Gastrocnemius medialis (tissue), 4 donors: ENCODE data around the gene LIN7A. TPM values are rescaled to one million over a fixed set of nuclear protein-coding genes. Genes with fewer than 3 reads are reported as not detected.

Source experiments
- ATAC-seq, 2 donors: fragments of 150-250 bp; one replicate each; pipeline ENCODE4 v1.9.1; 2016
- DNase-seq, 2 donors: peaks; one replicate each; pipeline ENCODE4 v3.0.0-alpha.2; 2019
- H3K27ac ChIP-seq, 4 donors: fragments of 200-600 bp; sonication (generic); 1 replicate in 1 of 4; 2 replicates in 3 of 4; pipeline ENCODE4 v1.5.1; 2016 to 2018; ENCODE audit warnings: mild to moderate bottlenecking in 2 of 4, moderate library complexity in 1 of 4
- H3K27me3 ChIP-seq, 3 donors: fragments of 200-600 bp; sonication (generic) in 2 of 3; 1 replicate in 1 of 3; 2 replicates in 2 of 3; pipeline versions ENCODE4 v1.5.1 to v1.6.0; 2016 to 2019; ENCODE audit warnings: mild to moderate bottlenecking in 1 of 3, moderate library complexity in 1 of 3
- H3K36me3 ChIP-seq, 2 donors: fragments of 200-600 bp; sonication (generic) in 1 of 2; one replicate each; pipeline ENCODE4 v1.5.1; 2017 to 2018
- H3K4me1 ChIP-seq, 2 donors: fragments of 200-600 bp; sonication (generic) in 1 of 2; one replicate each; pipeline ENCODE4 v1.5.1; 2016 to 2017; ENCODE audit warnings: mild to moderate bottlenecking in 2 of 2
- H3K4me3 ChIP-seq, 4 donors: fragments of 200-600 bp; sonication (generic) in 3 of 4; 1 replicate in 1 of 4; 2 replicates in 3 of 4; pipeline ENCODE4 v1.5.1; 2016 to 2019; ENCODE audit warnings: mild to moderate bottlenecking in 2 of 4
- H3K9me3 ChIP-seq, 3 donors: fragments of 200-600 bp; sonication (generic) in 2 of 3; 1 replicate in 1 of 3; 2 replicates in 2 of 3; pipeline ENCODE4 v1.5.1; 2016 to 2019
- CTCF ChIP-seq, 5 experiments: fragments of 450-650 bp in 3 of 5; fragments of 200-600 bp in 2 of 5; sonication (generic) in 2 of 5; IDR thresholded peaks in 4 of 5; conservative IDR thresholded peaks in 1 of 5; 1 replicate in 4 of 5; 2 replicates in 1 of 5; pipeline ENCODE4 v1.5.1; 2016 to 2019; ENCODE audit warnings: antibody characterized with exemption in 5 of 5, mild to moderate bottlenecking in 3 of 5, moderate library complexity in 3 of 5
- POLR2A ChIP-seq, 2 donors: fragments of 450-650 bp; IDR thresholded peaks; one replicate each; pipeline ENCODE4 v1.6.1; 2017; ENCODE audit warnings: antibody characterized with exemption in 2 of 2, mild to moderate bottlenecking in 2 of 2, moderate library complexity in 2 of 2
- in situ Hi-C, 4 donors: fragments of 200-750 bp; cut with MboI; loops; one replicate each; pipeline versions ENCODE4 v1.15.0 to v1.8.0; 2017; ENCODE audit warnings: low sequenced_read_pairs in 4 of 4
- intact Hi-C: fragments of 100-400 bp; cut with DNase I; formaldehyde crosslinking; loops from one replicate; pipeline ENCODE4 v1.15.1; 2023; ENCODE audit warnings: low total_unique reads
- total RNA-seq, 4 donors: library from RNA; depleted of rRNA; stranded (reverse); fragments of >200 nt; gene quantifications; one replicate each; pipeline versions ENCODE4 v1.1.0 to v1.2.3, GENCODE V29; 2016

Gene LIN7A
- total RNA-seq, 4 donors from 2014 or later, result 1.4 to 4.8 (median 2.8) TPM

- H3K36me3 ChIP-seq, result no peaks in the 10 kb centered on the region
- TF ChIP-seq POLR2A (IDR thresholded peaks at IDR 0.05) (no peak), CTCF (IDR thresholded peaks at IDR 0.05 in 4 of 5, conservative IDR thresholded peaks at IDR 0.05 in 1 of 5) (no peak)
- H3K27ac ChIP-seq, result no peak overlapping the region
- peaks cover 4% of the 10 kb centered on the region in 2 donors for H3K4me1 ChIP-seq
- DNase-seq, result no peak
- no peak overlapping the region for H3K4me3 ChIP-seq
- peaks cover 0 to 7% (median 2%) of the 10 kb centered on the region in 3 donors for H3K27me3 ChIP-seq
- no peaks in the 10 kb centered on the region for H3K9me3 ChIP-seq
- ATAC-seq, result no peak
- intact Hi-C loops (loop anchor here (10.0 kb wide), 1 partner anchor 190 kb away; no protein-coding TSS in a partner anchor), in situ Hi-C loops (no loop called here)
Observed at GRCh38 chr12:80935111-80935510, 2.6 kb downstream of the LIN7A start.

GRCh38 chr12:80925983-80926382, 11.8 kb downstream of the LIN7A start:
- ATAC-seq (no peak), DNase-seq (no peak)
- Histone ChIP-seq H3K27ac (no peak overlapping the region), H3K4me3 (no peak overlapping the region), H3K9me3 (no peaks in the 10 kb centered on the region), H3K27me3 (no peaks in the 10 kb centered on the region), H3K4me1 (no peaks in the 10 kb centered on the region), H3K36me3 (no peaks in the 10 kb centered on the region)
- in situ Hi-C loops, result no loop called here
- no peak for TF ChIP-seq CTCF (IDR thresholded peaks at IDR 0.05 in 4 of 5, conservative IDR thresholded peaks at IDR 0.05 in 1 of 5)
- intact Hi-C loops, result no loop called here

- H3K36me3 ChIP-seq, result no peaks in the 10 kb centered on the region
- DNase-seq (no peak), ATAC-seq (no peak)
- no peaks in the 10 kb centered on the region for H3K9me3 ChIP-seq
- in situ Hi-C loops (no loop called here), intact Hi-C loops (no loop called here)
- no peak overlapping the region for H3K4me3 ChIP-seq
- no peaks in the 10 kb centered on the region for H3K4me1 ChIP-seq
- no peak overlapping the region for H3K27ac ChIP-seq
- no peaks in the 10 kb centered on the region for H3K27me3 ChIP-seq
- TF ChIP-seq CTCF (IDR thresholded peaks at IDR 0.05 in 4 of 5, conservative IDR thresholded peaks at IDR 0.05 in 1 of 5) (no peak), POLR2A (IDR thresholded peaks at IDR 0.05) (no peak)
Observed at GRCh38 chr12:80925237-80925636, 12.5 kb downstream of the LIN7A start.

- DNase-seq, result no peak
- Histone ChIP-seq H3K4me3 (no peak overlapping the region), H3K27ac (no peak overlapping the region), H3K36me3 (no peaks in the 10 kb centered on the region), H3K27me3 (no peaks in the 10 kb centered on the region), H3K4me1 (no peaks in the 10 kb centered on the region), H3K9me3 (no peaks in the 10 kb centered on the region)
- ATAC-seq, result no peak
- in situ Hi-C loops, result no loop called here
- intact Hi-C loops, result no loop called here
- no peak for TF ChIP-seq CTCF (IDR thresholded peaks at IDR 0.05 in 4 of 5, conservative IDR thresholded peaks at IDR 0.05 in 1 of 5)
Observed at GRCh38 chr12:80924437-80924836, 13.3 kb downstream of the LIN7A start.

- H3K4me3 ChIP-seq, result no peak overlapping the region
- DNase-seq (no peak), ATAC-seq (no peak)
- H3K9me3 ChIP-seq, result no peaks in the 10 kb centered on the region
- intact Hi-C loops (no loop called here), in situ Hi-C loops (no loop called here)
- no peaks in the 10 kb centered on the region for H3K4me1 ChIP-seq
- TF ChIP-seq CTCF (IDR thresholded peaks at IDR 0.05 in 4 of 5, conservative IDR thresholded peaks at IDR 0.05 in 1 of 5), result no peak
- no peak for TF ChIP-seq POLR2A (IDR thresholded peaks at IDR 0.05)
- no peaks in the 10 kb centered on the region for H3K27me3 ChIP-seq
- H3K27ac ChIP-seq, result no peak overlapping the region
- H3K36me3 ChIP-seq, result no peaks in the 10 kb centered on the region
Observed at GRCh38 chr12:80920006-80920405, 17.7 kb downstream of the LIN7A start.
